ENCODE measurements around the gene SQSTM1. TPM values are rescaled to one million over a fixed set of nuclear protein-coding genes. Genes with fewer than 3 reads are reported as not detected.

Gene SQSTM1
- total RNA-seq, 1 experiment from 2014 or later: 341 TPM

- Histone ChIP-seq H3K4me2 (ENCODE audit: low read length) (no peak overlapping the region), H3F3A (ENCODE audit: low read length, unreplicated experiment) (no peaks in the 10 kb centered on the region), H3K36me3 (ENCODE audit: low read depth, low read length) (no peaks in the 10 kb centered on the region; the same call in 1 of the 2 replicates), H3K9me2 (replicated peaks; ENCODE audit: low read length) (no peaks in the 10 kb centered on the region), H3K79me2 (ENCODE audit: low read length) (no peaks in the 10 kb centered on the region), H3K27me3 (ENCODE audit: low read length) (no peaks in the 10 kb centered on the region), H3K27ac (ENCODE audit: low read length) (no peak overlapping the region), H2AFZ (ENCODE audit: low read length) (no peak overlapping the region), H3K9ac (ENCODE audit: low read length) (no peak overlapping the region), H3K9me3 (ENCODE audit: low read length) (no peaks in the 10 kb centered on the region), H3K4me3 (ENCODE audit: low read length) (no peak overlapping the region), H3K4me1 (ENCODE audit: insufficient read depth, low read length) (no peaks in the 10 kb centered on the region), H4K20me1 (ENCODE audit: low read length) (no peaks in the 10 kb centered on the region)
- ChIA-PET CTCF (no interaction called here), POLR2A (ENCODE audit: unreplicated experiment) (no interaction called here)
- TF ChIP-seq EZH2 (IDR thresholded peaks at IDR 0.05; ENCODE audit: low read length, unreplicated experiment): no peak
- intact Hi-C loops (cut with micrococcal nuclease): no loop called here
- BruUV-seq (replicated peaks): no TSS peak
- DNase-seq (no peak), ATAC-seq (no peak)
Observed at GRCh38 chr5:179863449-179864085, 42.9 kb downstream of the SQSTM1 start.

- Histone ChIP-seq H3K27ac (ENCODE audit: low read length) (no peak overlapping the region), H3F3A (ENCODE audit: low read length, unreplicated experiment) (no peaks in the 10 kb centered on the region), H3K36me3 (ENCODE audit: low read depth, low read length) (no peaks in the 10 kb centered on the region; the same call in 1 of the 2 replicates), H3K9ac (ENCODE audit: low read length) (no peak overlapping the region), H3K79me2 (ENCODE audit: low read length) (no peaks in the 10 kb centered on the region), H3K4me2 (ENCODE audit: low read length) (no peak overlapping the region), H3K9me3 (ENCODE audit: low read length) (no peaks in the 10 kb centered on the region), H3K4me1 (ENCODE audit: insufficient read depth, low read length) (no peaks in the 10 kb centered on the region), H3K4me3 (ENCODE audit: low read length) (no peak overlapping the region), H2AFZ (ENCODE audit: low read length) (no peak overlapping the region), H3K9me2 (replicated peaks; ENCODE audit: low read length) (no peaks in the 10 kb centered on the region), H3K27me3 (ENCODE audit: low read length) (no peaks in the 10 kb centered on the region), H4K20me1 (ENCODE audit: low read length) (no peaks in the 10 kb centered on the region)
- DNase-seq (no peak), ATAC-seq (no peak)
- intact Hi-C loops (cut with micrococcal nuclease): no loop called here
- CTCF ChIA-PET: no interaction called here
- no peak for TF ChIP-seq EZH2phosphoT487 (IDR thresholded peaks at IDR 0.05; ENCODE audit: borderline replicate concordance, low read length)
- TF ChIP-seq CTCF (conservative IDR thresholded peaks at IDR 0.05; ENCODE audit: low read depth, low read length): no peak
- TF ChIP-seq EZH2 (IDR thresholded peaks at IDR 0.05; ENCODE audit: low read length, unreplicated experiment): no peak
- no TSS peak for BruUV-seq (replicated peaks)
- POLR2A ChIA-PET (ENCODE audit: unreplicated experiment): no interaction called here
Observed at GRCh38 chr5:179864686-179865085, 44.0 kb downstream of the SQSTM1 start.

- DNase-seq (no peak), ATAC-seq (no peak)
- H3K9me3 ChIP-seq (ENCODE audit: low read length): no peaks in the 10 kb centered on the region
- H3K36me3 ChIP-seq (ENCODE audit: low read depth, low read length): no peaks in the 10 kb centered on the region; the same call in 1 of the 2 replicates
- TF ChIP-seq EZH2phosphoT487 (IDR thresholded peaks at IDR 0.05; ENCODE audit: borderline replicate concordance, low read length) (no peak), CTCF (conservative IDR thresholded peaks at IDR 0.05; ENCODE audit: low read depth, low read length) (no peak), EZH2 (IDR thresholded peaks at IDR 0.05; ENCODE audit: low read length, unreplicated experiment) (no peak)
- no peak overlapping the region for H3K27ac ChIP-seq (ENCODE audit: low read length)
- H3K4me1 ChIP-seq (ENCODE audit: insufficient read depth, low read length): no peaks in the 10 kb centered on the region
- ChIA-PET CTCF (no interaction called here), POLR2A (ENCODE audit: unreplicated experiment) (no interaction called here)
- H3K27me3 ChIP-seq (ENCODE audit: low read length): no peaks in the 10 kb centered on the region
- H4K20me1 ChIP-seq (ENCODE audit: low read length): no peaks in the 10 kb centered on the region
- H2AFZ ChIP-seq (ENCODE audit: low read length): no peak overlapping the region
- intact Hi-C loops (cut with micrococcal nuclease): no loop called here
- no peaks in the 10 kb centered on the region for H3K79me2 ChIP-seq (ENCODE audit: low read length)
- H3K9me2 ChIP-seq (replicated peaks; ENCODE audit: low read length): no peaks in the 10 kb centered on the region
- BruUV-seq (replicated peaks): no TSS peak
- no peaks in the 10 kb centered on the region for H3F3A ChIP-seq (ENCODE audit: low read length, unreplicated experiment)
- H3K9ac ChIP-seq (ENCODE audit: low read length): no peak overlapping the region
- H3K4me3 ChIP-seq (ENCODE audit: low read length): no peak overlapping the region
- H3K4me2 ChIP-seq (ENCODE audit: low read length): no peak overlapping the region
Observed at GRCh38 chr5:179865491-179866240, 45.0 kb downstream of the SQSTM1 start.

All from PC-3 (cell line).